Measurements from ENCODE around the gene NCR2. TPM values are rescaled to one million over a fixed set of nuclear protein-coding genes. Genes with fewer than 3 reads are reported as not detected.

The NCR2 gene
- total RNA-seq, 1 donor, result not detected

- no peak for DNase-seq (ENCODE audit: low read depth)
- no peak for TF ChIP-seq CTCF (IDR thresholded peaks at IDR 0.05; ENCODE audit: insufficient read depth, low read length)
- no peak overlapping the region for H3K4me3 ChIP-seq (ENCODE audit: low read depth, low read length)
These were observed 39.5 kb downstream of the NCR2 start for GRCh38 chr6:41374618-41375590.

- no peak for DNase-seq (ENCODE audit: low read depth)
- no peak overlapping the region for H3K4me3 ChIP-seq (ENCODE audit: low read depth, low read length)
- TF ChIP-seq CTCF (IDR thresholded peaks at IDR 0.05; ENCODE audit: insufficient read depth, low read length), result no peak
These were observed 40.3 kb downstream of the NCR2 start for GRCh38 chr6:41375598-41376151.

- DNase-seq (ENCODE audit: low read depth), result no peak
- no peak overlapping the region for H3K4me3 ChIP-seq (ENCODE audit: low read depth, low read length)
- no peak for TF ChIP-seq CTCF (IDR thresholded peaks at IDR 0.05; ENCODE audit: insufficient read depth, low read length)
These were observed 40.8 kb downstream of the NCR2 start for GRCh38 chr6:41376176-41376575.

- no peak for TF ChIP-seq CTCF (IDR thresholded peaks at IDR 0.05; ENCODE audit: insufficient read depth, low read length)
- DNase-seq (ENCODE audit: low read depth), result no peak
- H3K4me3 ChIP-seq (ENCODE audit: low read depth, low read length), result no peak overlapping the region
These were observed 41.7 kb downstream of the NCR2 start for GRCh38 chr6:41377071-41377470.

GRCh38 chr6:41379306-41379705 lies 43.9 kb downstream of the NCR2 start:
- no peak overlapping the region for H3K4me3 ChIP-seq (ENCODE audit: low read depth, low read length)
- DNase-seq (ENCODE audit: low read depth), result no peak
- no peak for TF ChIP-seq CTCF (IDR thresholded peaks at IDR 0.05; ENCODE audit: insufficient read depth, low read length)

- H3K4me3 ChIP-seq (ENCODE audit: low read depth, low read length), result no peak overlapping the region
- no peak for TF ChIP-seq CTCF (IDR thresholded peaks at IDR 0.05; ENCODE audit: insufficient read depth, low read length)
- DNase-seq (ENCODE audit: low read depth), result no peak
These were observed 51.2 kb downstream of the NCR2 start for GRCh38 chr6:41386594-41386993.

Measured in fibroblast of the aortic adventitia (primary cell).